ENCODE data around the gene RAD9B.
"Not testable (repeated sequence)": the region's sequence is repeated elsewhere in the genome, so short reads cannot be mapped to it uniquely, and the experiment has no call there.

The RAD9B gene

GRCh38 chr12:110501752-110502738, at the start of gene RAD9B, which contains the start of gene VPS29:
Gene RAD9B (plus strand): TSS chr12:110502331. CDS start chr12:110502338, 7 bp downstream.
Gene VPS29 (minus strand): TSS chr12:110502111. CDS start chr12:110502051, 60 bp downstream.
- peak; percentile 99 for DNase-seq (ENCODE audit: low read depth)

DNA sequence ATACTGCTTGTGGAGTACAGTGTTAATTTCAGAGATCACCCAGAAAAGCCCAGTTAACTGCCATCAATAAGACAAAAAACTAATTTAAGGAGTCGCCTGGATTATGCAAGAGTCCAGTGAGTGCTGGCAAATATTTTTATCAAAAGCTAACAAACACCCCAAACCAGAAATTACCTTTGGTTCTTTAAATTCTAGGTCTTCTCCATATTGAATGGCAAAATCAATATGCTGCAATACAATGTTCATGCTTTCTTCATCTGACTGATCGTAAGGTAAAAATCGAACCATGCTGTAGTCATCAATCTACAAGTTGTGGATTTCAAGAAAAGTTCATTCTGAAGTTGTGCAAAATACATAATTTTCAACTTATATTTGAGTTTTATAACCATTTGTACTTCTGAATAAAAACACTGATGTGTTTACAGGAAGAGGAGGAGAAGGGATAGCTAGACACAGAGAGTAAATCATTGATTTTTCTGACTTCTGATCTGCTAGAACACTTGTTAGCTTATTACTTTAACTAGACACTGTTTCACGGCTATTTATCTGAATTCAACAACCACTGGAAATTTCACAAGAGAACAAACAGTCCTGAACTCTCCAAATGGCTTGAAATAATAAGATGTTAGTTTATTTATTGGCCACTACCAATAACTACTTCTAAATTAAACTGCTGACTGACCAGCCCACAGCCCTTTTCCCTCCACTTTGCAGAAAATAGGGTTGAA, 48.4 kb upstream of the RAD9B start:
- no peak for DNase-seq (ENCODE audit: low read depth)

DNA sequence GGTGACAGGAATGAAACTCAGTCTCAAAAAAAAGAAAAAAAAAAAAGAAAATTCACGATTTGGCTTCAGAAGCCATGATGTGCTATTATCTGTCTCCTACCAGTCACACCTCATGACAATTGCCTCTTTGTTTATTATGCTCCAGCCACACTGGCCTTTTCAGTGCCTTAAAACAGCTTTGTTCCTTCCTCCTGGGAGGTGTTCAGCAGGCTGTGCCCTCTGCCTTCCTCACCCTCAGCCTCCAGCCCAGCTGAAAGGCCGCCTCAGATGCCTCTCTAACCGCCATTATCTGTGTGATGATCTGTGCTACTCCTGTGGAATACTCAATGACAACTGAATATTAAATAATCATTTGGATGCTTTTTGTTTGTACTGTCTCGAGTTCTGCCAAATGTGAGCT, 43.4 kb upstream of the RAD9B start:
- DNase-seq (ENCODE audit: low read depth): no peak

DNA sequence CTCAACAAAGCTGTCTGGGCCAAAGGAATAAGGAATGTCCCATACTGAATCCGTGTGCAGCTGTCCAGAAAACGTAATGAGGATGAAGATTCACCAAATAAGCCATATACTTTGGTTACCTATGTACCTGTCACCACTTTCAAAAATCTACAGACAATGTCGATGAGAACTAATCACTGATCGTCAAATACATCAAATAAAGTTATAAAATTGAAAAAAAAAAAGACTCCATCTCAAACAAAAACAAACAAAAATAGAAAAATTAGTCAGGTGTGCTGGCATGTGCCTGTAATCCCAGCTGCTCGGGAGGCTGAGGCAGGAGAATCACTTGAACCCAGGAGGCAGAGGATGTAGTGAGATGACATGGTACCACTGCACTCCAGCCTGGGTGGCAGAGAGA, 40.9 kb upstream of the RAD9B start:
- DNase-seq (ENCODE audit: low read depth): not testable (repeated sequence)

GRCh38 chr12:110465024-110465423, 37.1 kb upstream of the RAD9B start:
- no peak for DNase-seq (ENCODE audit: low read depth)

DNA sequence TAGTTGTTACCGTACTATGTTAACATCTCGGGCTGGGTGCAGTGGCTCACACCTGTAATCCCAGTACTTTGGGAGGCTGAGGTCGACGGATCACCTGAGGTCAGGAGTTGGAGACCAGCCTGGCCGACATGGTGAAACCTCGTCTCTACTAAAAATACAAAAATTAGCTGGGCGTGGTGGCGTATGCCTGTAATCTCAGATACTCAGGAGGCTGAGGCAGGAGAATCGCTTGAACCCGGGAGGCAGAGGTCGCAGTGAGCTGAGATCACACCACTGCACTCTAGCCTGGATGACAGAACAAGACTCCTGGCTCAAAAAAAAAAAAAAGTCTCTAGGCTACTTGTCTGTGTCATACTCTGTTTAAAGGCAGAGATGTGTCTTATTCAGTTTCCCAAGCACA, 36.4 kb upstream of the RAD9B start:
- DNase-seq (ENCODE audit: low read depth): not testable (repeated sequence)

GRCh38 chr12:110466791-110467190, 35.3 kb upstream of the RAD9B start:
- no peak for DNase-seq (ENCODE audit: low read depth)

DNA sequence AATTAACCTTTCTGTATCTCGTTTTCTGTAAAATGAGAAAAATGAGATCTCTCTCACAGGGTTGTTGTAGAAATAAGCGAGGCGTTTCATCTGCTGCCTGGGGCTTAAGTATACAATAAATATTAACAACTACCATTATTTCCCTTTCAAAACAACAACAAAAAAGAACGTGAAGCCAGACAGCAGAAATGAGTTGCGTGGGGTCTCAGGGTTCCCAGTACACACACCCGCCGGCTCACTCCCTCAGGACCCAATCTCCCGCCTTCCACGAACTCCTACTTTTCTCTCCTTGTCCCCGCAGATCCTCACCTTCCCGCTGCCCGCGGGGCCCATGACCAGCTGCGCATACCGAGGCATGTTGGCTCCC, 34.3 kb upstream of the RAD9B start:
- DNase-seq (ENCODE audit: low read depth): no peak

DNA sequence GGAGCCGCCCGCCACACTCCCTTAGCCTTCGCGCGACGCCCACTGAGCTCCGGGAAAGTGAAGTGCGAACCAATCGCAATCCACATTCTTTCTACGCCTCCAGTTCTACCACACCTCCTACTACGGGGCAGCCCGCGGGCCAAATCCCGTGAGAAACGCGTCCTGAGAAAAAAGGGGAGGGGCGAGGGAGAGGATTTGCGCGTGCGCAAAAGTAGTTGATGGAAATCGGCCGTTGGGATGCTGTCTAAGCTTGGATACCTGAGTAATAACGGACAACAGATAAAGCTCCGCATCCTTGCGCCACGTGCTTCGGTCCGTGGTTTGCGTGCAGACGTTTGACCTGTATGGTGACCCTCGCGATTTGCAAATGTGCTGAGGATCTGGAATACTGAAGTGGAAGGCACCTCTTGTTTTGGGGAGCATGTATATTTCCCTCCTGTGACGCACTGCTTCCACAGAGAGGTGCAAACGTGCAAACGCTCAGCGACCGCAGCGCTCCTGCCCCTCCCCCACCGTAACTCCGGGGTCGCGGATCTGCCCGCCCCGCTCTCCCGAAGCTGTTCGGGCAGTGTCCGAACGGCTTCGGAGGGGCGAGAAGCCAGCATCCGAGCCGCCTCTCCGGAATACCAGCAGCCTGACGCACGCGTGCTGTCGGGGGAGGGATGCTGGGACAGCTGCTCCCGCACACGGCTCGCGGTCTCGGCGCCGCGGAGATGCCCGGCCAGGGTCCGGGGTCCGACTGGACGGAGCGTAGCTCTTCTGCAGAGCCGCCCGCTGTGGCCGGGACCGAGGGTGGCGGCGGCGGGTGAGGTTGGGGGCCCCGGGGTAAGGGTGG, 33.7 kb upstream of the RAD9B start, which contains the start of the genes FAM216A and GPN3:
Gene FAM216A (plus strand): TSS at position 632 of the 835 bp plus-strand sequence. CDS start 31 bp downstream, at position 663.
Gene GPN3 (minus strand): TSS at position 44 of the 835 bp plus-strand sequence. CDS start 54 bp downstream, outside the sequence.
- DNase-seq (ENCODE audit: low read depth): peak; percentile 98

GRCh38 chr12:110475426-110475825, 26.7 kb upstream of the RAD9B start:
- peak; percentile 62 for DNase-seq (ENCODE audit: low read depth)

DNA sequence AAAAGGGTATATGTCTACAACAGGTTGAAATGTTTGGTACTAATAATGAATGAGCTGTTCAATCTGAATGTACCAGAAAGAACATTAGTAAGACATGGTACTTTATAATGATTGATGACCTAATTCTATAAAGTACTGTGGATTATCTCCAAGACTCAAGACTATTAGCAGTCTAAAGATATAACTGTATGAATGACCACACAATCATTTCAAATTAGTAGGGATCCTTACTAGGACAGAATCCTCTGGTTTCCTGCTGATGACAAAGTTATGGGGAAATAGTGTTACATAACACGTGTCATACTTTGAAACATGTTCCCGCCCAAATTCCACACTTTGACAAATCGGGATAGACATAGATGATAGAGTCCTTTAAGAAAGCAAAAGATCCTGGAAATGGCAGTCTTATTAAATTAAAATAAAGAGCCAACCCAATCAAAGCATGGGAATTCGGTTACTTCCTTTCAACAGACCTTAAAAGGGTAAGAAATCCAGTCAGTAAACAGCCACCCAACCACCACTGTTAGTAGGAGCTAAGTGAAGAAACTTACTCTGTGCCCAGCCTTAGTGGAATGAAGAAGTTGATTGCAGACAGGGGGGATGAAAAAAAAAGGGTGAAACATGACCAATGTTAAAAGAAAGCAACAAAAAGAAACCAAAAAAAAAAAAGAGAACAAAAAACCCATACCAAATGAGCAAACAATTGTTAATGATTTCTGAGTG, 3.0 kb upstream of the RAD9B start:
- DNase-seq (ENCODE audit: low read depth): peak; percentile 57

DNA sequence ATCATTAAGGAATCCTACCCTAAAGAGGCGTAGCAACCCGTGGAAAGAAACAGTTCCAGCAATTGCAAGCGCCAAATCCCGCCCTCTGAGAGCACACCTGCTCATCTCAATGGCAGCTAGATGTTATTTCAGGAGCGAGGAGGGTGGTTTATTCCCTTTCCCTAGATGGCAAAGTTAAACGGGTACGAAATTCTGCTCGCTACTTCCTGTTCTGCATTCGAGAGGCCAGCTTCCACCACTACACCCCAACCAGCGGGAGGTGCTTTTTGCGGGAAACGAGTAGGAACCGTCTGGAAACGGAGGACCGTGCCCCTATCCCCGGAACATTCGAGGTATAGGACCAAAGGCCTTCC, 756 bp upstream of the RAD9B start:
- DNase-seq (ENCODE audit: low read depth): peak; percentile 70

GRCh38 chr12:110503432-110503831, 1.3 kb downstream of the RAD9B start:
- DNase-seq (ENCODE audit: low read depth): no peak

- DNase-seq (ENCODE audit: low read depth): no peak
Measured at GRCh38 chr12:110505332-110505731, 3.2 kb downstream of the RAD9B start.

DNA sequence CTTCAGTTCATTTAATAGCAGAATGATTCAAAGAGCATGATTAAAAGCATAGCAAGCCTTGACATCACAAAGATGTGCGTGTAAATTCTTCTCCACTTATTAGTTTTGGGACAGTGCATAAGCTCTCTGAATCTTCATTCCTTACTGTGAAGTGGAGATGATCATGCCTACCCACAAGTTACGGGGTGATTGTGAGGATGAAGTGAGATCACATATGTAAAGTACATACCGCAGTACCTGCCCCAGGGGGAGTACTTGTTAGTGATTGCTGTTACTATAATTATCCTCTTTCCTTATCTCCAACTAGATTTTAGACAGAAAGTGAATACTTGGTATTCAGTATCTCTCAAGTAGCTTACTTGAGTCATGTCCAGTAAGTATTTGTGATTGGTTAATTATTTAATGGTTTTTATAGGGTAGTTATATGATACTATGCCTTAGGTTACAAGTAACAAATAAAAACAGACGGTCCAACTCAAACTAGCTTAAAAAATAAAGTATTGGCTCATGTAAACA, 6.0 kb downstream of the RAD9B start:
- DNase-seq (ENCODE audit: low read depth): no peak

- no peak for DNase-seq (ENCODE audit: low read depth)
Measured at GRCh38 chr12:110513842-110514241, 11.7 kb downstream of the RAD9B start.

- no peak for DNase-seq (ENCODE audit: low read depth)
Measured at GRCh38 chr12:110514363-110514762, 12.2 kb downstream of the RAD9B start.

DNA sequence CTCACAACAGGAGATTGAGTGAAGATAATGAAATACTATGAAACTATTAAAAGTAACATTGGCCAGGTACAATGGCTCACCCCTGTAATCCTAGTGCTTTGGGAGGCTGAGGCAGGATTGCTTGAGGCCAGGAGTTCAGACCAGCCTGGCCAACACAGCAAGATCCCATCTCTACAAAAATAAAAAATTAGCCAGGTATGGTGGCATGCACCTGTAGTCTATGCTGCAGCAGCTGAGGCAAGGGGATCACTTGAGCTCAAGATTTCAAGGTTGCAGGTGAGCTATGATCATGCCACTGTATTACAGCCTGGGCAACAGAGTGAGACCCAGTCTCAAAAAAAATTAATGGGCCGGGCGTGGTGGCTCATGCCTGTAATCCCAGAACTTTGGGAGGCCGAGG, 14.9 kb downstream of the RAD9B start:
- no peak for DNase-seq (ENCODE audit: low read depth)

GRCh38 chr12:110518014-110518413, 15.9 kb downstream of the RAD9B start:
- not testable (repeated sequence) for DNase-seq (ENCODE audit: low read depth)

DNA sequence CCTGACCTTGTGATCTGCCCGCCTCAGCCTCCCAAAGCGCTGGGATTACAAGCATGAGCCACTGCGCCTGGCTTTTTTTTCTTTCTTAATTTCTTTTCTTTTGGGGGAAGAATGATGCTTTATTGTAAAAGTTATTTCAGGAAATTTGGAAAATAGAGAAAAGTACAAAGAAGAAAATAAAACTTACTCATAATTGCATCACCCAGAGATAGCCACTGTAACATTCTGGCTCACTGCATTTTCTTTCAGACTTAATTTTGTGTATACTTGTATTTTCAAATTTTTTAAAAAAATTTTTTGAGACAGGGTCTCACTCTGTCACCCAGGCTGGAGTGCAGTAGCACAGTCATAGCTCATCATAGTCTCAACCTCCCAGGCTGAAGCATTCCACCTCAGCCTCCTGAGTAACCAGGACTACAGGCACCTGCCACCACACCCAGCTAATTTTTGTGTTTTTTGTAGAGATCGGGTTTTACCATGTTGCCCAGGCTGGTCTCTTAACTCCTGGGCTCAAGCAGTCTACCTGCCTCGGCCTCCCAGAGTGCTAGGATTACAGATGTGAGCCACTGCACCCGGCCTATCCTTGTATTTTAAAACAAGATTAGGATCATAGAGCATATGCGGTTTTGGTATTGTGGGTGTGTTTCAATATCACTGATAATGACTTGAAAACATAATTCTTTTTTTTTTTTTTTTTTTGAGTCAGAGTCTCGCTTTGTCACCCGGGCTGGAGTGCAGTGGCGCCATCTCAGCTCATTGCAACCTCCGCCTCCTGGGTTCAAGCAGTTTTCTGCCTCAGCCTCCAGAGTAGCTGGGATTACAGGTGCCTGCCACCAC, 19.0 kb downstream of the RAD9B start:
- DNase-seq (ENCODE audit: low read depth): not testable (repeated sequence)
